Measurements from ENCODE around the gene TIMP1.

The TIMP1 gene

DNA sequence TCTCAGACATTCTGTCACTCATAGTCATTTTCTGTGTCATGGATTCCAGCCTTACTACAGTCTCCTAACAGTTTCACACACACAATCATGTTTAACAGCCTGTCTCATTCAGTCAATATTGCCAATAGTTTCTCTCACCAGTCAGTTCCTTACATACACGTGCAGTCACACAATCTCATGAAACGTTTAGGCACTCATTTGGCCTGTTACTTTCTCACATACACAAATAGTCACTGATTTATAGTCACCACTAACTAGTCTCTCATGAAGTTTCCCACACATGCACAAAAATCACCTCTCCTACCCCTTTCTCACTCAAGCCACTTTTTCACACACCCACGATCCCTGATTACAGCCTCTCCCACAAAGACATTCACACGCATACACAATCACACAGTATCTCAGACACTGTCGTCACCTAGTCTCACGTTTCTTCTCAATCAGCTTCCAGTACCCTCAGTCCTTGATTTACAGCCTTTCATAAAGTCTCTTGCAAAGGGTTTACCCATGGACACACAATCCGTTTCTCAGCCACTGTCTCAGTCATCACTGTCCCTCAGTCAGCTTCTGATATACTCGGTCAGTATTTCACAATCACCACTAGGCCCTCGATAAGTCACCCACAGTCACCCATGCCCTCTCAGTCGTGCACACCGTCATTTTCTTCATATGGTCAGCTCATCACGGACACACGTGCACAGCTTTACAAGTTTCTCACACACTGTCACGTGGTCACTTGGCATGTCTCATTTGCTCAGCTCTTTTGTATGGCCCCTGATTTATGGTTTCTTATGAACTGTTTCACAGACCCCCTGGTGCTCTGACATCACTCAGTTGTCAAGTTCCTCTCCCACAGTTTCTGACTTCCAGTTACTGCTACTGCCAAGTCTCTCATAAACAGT lies 51.7 kb downstream of the TIMP1 start:
- in situ Hi-C loops (cut with HindIII; ENCODE audit: low sequenced_read_pairs): no loop called here

DNA sequence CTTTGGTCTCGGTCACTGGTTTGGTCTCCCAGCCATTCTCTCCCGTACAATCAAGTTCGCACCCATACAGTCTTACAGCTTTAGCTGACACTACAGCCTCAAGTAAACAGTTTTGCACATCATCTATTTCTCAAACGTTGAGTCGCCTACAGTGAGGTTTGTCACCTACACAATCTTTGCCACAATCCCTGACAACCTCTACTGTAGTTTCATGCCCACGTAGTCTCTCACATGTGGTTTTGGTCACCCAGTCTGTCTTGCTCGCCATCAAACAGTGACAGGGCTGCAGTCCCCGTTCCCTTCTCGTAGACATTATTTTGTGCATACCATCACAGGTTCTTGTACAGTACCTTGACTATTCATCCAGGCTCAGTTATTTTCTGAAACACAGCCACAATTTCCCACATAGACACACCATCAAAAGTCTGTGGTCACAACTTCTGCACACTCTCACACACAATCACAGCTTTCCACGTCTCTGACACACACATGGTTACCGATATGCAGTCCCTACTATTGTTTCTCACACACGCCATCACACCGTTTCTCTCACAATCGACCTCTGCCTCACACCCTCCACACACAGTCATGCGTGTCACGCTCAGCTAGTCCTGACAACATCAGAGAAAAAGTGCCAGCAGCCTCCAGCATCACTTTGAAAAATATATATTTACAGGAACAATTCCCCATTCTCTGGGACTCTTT lies 52.8 kb downstream of the TIMP1 start:
- in situ Hi-C loops (cut with HindIII; ENCODE audit: low sequenced_read_pairs): no loop called here
